GM12875 (cell line): Measurements from ENCODE around the gene NAV2.

Experiments
- H3K4me3 ChIP-seq: one replicate; pipeline ENCODE4 v1.5.1; 2011; ENCODE audit warnings: low read depth, low read length, control low read depth
- CTCF ChIP-seq: IDR thresholded peaks from 2 replicates; pipeline ENCODE4 v1.5.1; 2011; ENCODE audit warnings: low read depth, mild to moderate bottlenecking, control low read depth, inconsistent platforms, low read length, moderate library complexity, borderline replicate concordance; ENCODE audit not compliant: insufficient read depth

The NAV2 gene

GRCh38 chr11:19718051-19718450 lies 5.4 kb downstream of the NAV2 start:
- no peak overlapping the region for H3K4me3 ChIP-seq
- no peak for TF ChIP-seq CTCF

GRCh38 chr11:19718951-19719350 lies 6.3 kb downstream of the NAV2 start:
- no peak for TF ChIP-seq CTCF
- no peak overlapping the region for H3K4me3 ChIP-seq

GRCh38 chr11:19719960-19720359 lies 7.3 kb downstream of the NAV2 start:
- no peak for TF ChIP-seq CTCF
- H3K4me3 ChIP-seq: no peak overlapping the region

GRCh38 chr11:19721176-19721575 lies 8.5 kb downstream of the NAV2 start:
- no peak for TF ChIP-seq CTCF
- no peak overlapping the region for H3K4me3 ChIP-seq

- no peak overlapping the region for H3K4me3 ChIP-seq
- no peak for TF ChIP-seq CTCF
Measured at GRCh38 chr11:19722702-19723101, 10.1 kb downstream of the NAV2 start.

GRCh38 chr11:19723572-19724342 lies 11.1 kb downstream of the NAV2 start:
- TF ChIP-seq CTCF: no peak

GRCh38 chr11:19724765-19725164 lies 12.1 kb downstream of the NAV2 start:
- H3K4me3 ChIP-seq: no peak overlapping the region
- no peak for TF ChIP-seq CTCF

More at GRCh38 chr11:19723572-19724342, 11.1 kb downstream of the NAV2 start:
- H3K4me3 ChIP-seq: no peak overlapping the region
